ENCODE results near the gene NR2E1.

DNA sequence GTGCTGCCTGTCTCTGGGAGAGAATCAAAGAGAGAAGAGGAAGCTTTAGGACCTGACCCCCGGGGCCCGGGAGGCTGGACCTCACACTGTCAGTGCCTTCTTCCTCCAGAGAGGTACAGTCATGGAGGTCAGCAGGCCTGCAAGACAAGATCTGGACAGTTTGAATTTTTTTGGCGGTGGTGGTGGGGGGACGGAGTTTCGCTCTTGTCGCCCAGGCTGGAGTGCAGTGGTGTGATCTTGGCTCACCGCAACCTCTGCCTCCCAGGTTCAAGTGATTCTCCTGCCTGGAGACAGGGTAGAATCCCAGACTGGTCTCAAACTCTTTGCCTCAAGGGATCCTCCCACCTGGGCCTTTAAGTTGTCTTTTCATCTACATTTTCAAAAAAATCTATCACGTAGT is 34.4 kb downstream of the NR2E1 start:
- TF ChIP-seq CTCF (IDR thresholded peaks at IDR 0.05), result no peak
- no peak for TF ChIP-seq POLR2A (IDR thresholded peaks at IDR 0.05)
